Activated CD4-positive, alpha-beta T cell treated with anti-CD3 and anti-CD28 coated beads, Interleukin-2, amount 50 U/mL, for 16 hours (primary cell): ENCODE data around the gene DPH7.
"Not testable (repeated sequence)": the region's sequence is repeated elsewhere in the genome, so short reads cannot be mapped to it uniquely, and the experiment has no call there.

Experiments used
- DNase-seq: peaks from one replicate; pipeline ENCODE4 v3.0.0-alpha.2; 2020

Gene DPH7

DNA sequence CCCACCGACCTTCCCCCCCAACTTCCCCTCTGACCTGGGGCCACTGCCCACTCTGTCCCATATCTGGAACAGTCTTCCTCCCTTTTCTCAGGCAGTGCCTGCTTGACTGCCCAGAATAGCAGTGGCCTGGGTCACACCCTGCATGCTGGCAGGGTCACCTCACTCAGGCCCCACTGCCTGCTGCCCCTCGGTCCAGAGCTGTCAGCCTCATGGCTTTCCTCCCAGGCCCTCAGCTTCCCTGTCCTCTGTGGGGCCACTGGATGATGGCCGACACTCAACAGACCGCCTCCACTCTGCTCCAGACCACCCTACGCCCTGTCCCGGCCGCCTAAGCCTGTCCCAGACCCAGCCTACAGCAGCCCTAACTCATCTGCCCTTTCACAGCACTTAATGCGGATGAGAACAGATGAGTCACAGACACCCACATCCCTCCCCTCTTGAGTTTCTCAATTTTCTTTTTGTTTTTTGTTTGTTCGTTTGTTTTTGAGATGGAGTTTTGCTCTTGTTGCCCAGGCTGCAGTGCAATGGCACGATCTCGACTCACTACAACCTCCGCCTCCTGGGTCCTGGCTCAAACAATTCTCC lies 34.5 kb downstream of the DPH7 start:
- no peak for DNase-seq

DNA sequence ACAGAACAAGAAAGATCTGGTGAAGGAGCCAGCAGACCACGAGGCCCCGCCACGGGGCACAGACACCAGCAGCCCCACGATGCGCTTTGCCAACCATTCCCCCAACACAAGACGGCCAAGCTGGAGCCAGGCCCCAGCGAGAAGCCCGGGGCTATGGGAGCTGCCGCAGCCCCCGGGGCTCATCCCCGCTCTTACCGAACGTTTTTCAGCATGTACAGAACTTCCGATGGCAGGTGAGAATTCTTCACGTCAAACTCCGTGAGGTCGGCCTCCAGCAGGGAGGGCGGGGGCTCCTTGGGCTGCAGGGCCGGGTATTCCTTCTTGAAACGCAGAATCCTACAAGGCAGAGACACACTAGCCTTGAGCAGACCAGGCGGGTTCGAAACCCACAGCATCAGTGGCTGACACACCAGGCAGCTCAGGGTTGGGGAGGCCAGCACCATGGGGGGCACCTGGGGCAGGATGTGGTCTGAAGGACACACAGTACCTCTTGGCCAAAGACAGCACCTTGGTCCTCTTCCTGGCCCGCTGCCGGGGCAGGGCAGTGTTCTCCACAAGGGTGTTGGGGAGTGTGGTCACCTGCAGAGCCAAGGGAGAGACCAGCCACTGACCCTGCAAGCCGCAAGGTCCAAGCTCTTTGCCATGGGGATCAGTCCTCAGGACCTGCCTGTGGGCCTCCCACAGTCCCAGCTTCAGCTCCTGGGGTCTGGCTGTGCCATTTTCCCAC lies 35.3 kb downstream of the DPH7 start:
- DNase-seq, result no peak

- no peak for DNase-seq
Measured at GRCh38 chr9:137542486-137542885, 36.2 kb downstream of the DPH7 start.

GRCh38 chr9:137540536-137540935 lies 38.2 kb downstream of the DPH7 start:
- no peak for DNase-seq

GRCh38 chr9:137538058-137538457 lies 40.7 kb downstream of the DPH7 start:
- DNase-seq, result no peak

- peak; percentile 10 for DNase-seq
Measured at GRCh38 chr9:137536594-137537131, 42.1 kb downstream of the DPH7 start.

- no peak for DNase-seq
Measured at GRCh38 chr9:137535120-137535428, 43.7 kb downstream of the DPH7 start.

DNA sequence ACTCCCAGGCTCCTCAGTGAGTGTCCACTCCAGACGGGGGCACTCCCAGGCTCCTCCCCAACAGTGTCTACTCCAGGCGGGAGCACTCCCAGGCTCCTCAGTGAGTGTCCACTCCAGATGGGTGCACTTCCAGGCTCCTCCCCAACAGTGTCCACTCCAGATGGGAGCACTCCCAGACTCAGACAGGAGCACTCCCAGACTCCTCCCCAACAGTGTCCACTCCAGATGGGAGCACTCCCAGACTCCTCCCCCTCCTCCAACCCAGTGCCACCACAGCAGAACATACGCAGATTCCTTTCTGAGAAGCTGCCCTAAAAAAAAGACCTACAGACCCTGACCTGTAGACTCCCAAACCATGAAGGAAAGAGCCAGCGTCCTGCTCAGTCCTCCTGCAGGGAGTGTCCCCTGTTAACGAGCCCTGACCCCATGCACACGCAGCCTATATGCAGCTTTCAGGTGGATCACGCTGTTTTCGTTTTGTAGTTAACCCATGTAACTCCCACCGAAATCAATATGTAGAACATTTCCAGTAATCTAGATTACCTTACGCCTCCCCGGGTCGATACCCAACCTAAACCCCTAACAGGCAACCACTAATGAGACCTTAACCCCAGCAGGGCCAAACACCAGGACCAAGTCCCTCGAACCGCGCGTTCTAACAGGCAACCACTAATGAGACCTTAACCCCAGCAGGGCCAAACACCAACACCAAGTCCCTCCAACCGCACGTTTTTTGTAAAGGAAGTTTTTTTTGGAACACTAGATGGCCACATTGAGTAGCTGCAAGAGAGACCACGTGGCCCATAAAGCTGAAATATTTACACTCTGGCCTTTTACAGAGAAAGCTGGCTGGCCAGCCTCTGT lies 44.2 kb downstream of the DPH7 start:
- DNase-seq, result peak; percentile 53

DNA sequence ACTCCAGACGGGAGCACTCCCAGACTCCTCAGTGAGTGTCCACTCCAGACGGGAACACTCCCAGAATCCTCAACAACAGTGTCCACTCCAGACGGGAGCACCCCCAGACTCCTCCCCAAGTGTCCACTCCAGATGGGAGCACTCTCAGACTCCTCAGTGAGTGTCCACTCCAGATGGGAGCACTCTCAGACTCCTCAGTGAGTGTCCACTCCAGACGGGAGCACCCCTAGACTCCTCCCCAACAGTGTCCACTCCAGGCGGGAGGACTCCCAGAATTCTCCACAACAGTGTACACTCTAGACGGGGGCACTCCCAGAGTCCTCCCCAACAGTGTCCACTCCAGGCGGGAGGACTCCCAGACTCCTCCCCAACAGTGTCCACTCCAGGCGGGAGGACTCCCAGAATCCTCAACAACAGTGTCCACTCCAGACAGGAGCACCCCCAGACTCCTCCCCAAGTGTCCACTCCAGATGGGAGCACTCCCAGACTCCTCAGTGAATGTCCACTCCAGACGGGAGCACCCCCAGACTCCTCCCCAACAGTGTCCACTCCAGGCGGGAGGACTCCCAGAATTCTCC lies 45.7 kb downstream of the DPH7 start:
- not testable (repeated sequence) for DNase-seq

GRCh38 chr9:137531099-137531765 lies 47.5 kb downstream of the DPH7 start:
- no peak for DNase-seq

DNA sequence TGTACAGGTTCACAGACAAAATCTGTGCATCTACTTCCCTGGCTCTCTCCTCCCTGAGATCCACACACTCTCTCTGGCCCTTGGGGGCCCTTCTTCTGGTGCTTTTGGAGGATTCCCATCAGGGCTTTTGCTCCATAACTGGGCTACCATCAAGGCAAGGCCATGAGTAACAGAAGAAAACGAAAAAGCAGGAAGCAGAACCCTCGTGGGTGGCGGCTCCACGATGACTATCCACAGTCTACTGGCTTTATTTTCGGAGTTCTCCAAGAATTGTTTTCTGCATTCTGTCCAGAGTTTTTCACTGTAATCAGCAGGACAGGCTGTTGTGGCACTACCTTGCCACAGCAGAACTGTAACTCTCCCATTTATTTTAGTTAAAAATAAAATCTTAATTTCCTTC lies 48.4 kb downstream of the DPH7 start:
- DNase-seq, result no peak

DNA sequence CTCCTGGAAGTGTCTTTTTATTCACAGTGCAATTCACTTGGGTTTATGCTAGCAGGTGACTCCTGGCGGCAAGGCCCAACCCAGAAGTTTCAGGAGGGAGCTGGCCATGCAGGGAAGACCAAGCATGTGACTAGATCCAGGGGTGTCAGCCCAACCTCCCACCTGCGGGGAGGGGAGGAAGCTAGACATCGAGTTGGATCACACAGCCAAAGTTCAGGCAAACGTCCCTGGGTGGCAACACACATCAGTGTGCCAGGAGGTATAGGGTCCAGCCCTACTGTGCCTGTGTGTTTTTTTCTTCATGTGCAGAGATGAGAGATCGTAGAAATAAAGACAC lies 53.8 kb downstream of the DPH7 start:
- DNase-seq, result no peak

- DNase-seq, result no peak
Measured at GRCh38 chr9:137524161-137524980, 54.4 kb downstream of the DPH7 start.

- DNase-seq, result no peak
Measured at GRCh38 chr9:137522746-137523455, 55.8 kb downstream of the DPH7 start.

DNA sequence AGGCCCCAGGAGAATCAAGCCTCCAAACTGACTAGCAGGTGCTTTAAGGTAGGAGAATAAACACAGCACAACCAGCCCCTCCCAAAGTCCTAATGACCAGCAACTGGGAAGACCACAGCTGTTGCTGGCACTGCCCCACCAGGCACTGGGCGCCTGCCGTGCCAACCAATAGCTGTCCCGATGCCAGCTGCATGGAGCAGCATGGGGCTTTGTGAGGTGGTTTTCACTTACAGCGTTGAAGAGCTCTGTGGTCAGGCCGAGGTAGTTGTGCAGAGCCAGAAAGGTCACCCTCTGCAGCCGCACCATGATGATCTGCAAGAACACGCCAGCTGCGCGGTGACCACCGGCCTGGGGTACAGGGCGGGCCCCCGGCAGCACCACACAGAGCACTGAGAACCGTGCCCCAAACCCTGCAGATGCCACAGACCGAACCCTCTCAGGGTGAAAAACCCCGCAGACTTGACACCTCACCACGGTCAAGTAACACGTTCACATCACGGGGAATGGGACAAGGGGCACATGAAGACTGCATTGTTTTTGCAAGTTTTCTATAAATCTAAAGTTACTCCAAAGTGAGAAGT lies 57.2 kb downstream of the DPH7 start:
- DNase-seq, result no peak

DNA sequence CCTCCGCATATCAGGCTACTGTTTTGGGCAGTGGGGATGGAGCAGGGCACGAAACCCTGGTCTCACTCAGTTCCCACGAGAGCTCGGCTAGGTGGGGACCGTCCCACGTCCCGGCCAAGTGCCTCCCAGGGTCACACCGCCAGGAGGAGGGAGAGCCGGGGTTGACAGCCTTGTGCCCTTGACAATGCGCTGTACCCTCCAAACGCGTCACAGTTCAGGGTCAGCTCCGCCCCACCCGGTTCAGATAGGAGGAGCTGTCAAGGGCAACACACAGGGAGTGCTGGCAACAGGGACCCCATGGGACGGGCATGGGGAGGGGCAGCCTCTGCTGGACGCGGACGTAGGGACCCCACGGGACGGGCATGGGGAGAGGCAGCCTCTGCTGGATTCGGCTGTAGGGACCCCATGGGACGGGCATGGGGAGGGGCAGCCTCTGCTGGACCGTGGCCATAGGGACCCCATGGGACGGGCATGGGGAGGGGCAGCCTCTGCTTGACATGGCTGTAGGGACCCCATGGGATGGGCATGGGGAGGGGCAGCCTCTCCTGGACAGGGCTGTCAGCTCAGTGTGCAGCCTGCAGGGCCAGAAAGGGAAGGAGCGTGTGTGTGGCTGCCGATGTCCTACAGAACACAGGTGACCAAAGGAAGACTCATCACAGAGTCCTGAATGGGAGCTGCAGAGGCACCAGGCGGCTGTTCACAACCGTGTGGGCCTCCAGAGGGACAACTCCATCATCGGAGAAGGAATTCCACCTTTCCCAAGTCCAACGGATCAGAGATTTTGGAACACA lies 57.9 kb downstream of the DPH7 start:
- no peak for DNase-seq

GRCh38 chr9:137519553-137519952 lies 59.2 kb downstream of the DPH7 start:
- no peak for DNase-seq

GRCh38 chr9:137518661-137519459 lies 59.9 kb downstream of the DPH7 start:
- DNase-seq, result not testable (repeated sequence)
